ENCODE data around the gene RPL36.

RPL36 gene

DNA sequence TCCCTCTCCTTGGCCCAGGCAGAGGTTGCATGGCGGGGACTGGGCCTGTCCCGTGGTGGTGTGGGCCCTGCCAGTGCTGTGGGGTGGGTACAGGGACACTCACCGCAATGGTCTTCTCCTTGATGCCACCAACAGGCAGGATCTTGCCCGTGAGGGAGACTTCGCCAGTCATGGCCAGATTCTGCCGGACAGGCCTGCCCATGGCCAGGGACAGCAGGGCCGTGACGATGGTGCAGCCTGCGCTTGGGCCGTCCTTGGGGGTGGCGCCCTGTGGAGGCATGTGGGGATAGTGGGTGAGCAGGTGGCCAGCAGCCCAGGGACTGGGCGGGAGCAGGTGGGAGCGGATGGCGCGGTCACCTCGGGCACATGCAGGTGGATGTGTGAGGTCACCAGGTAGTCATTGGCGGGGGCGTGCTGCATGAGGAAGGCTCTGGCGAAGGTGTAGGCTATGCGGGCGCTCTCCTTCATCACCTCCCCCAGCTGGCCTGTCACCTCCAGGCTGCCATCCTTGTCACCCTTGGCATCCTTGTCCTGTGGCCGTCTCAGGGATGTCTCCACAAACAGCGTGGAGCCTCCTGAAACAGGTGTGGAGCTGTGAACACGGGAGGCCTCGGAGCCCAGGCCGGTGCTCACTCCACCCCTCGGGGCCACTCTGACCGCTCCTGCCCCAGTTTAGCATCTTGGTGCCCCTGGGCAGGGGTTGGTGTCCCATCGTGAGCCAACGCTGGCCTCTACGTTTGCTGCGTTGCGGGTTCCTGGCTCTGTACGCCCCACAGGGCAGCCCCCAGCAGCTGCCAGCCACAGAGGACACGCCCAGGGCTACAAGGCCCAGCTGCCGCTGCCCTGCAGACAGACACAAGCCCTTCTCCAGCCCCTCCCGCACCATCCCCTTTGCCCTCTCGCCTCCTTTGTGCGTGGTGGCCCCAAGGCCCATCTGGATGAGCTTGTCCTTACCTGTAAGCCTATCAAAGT, 3.4 kb downstream of the RPL36 start:
- DNase-seq (ENCODE audit: insufficient read length) (no peak), FAIRE-seq (no peak)
- peak; percentile 79 for TF ChIP-seq POLR2AphosphoS5 (IDR thresholded peaks at IDR 0.05; ENCODE audit: low read depth, low read length)
- TF ChIP-seq TAF1 (IDR thresholded peaks at IDR 0.05; ENCODE audit: borderline replicate concordance, low read depth, low read length): no peak
- TF ChIP-seq POLR2A (IDR thresholded peaks at IDR 0.05; ENCODE audit: low read depth, low read length): peak; percentile 58

- FAIRE-seq (no peak), DNase-seq (ENCODE audit: insufficient read length) (no peak)
- TF ChIP-seq TAF1 (IDR thresholded peaks at IDR 0.05; ENCODE audit: borderline replicate concordance, low read depth, low read length) (no peak), POLR2AphosphoS5 (IDR thresholded peaks at IDR 0.05; ENCODE audit: low read depth, low read length) (peak; percentile 66)
These were observed 4.3 kb downstream of the RPL36 start for GRCh38 chr19:5694167-5694955.

- DNase-seq (ENCODE audit: insufficient read length): no peak
- TF ChIP-seq POLR2AphosphoS5 (IDR thresholded peaks at IDR 0.05; ENCODE audit: low read depth, low read length) (no peak), TAF1 (IDR thresholded peaks at IDR 0.05; ENCODE audit: borderline replicate concordance, low read depth, low read length) (no peak), POLR2A (IDR thresholded peaks at IDR 0.05; ENCODE audit: low read depth, low read length) (no peak; the same call in 1 of the 2 replicates)
- FAIRE-seq: no peak
These were observed 5.0 kb downstream of the RPL36 start for GRCh38 chr19:5694956-5695648.

DNA sequence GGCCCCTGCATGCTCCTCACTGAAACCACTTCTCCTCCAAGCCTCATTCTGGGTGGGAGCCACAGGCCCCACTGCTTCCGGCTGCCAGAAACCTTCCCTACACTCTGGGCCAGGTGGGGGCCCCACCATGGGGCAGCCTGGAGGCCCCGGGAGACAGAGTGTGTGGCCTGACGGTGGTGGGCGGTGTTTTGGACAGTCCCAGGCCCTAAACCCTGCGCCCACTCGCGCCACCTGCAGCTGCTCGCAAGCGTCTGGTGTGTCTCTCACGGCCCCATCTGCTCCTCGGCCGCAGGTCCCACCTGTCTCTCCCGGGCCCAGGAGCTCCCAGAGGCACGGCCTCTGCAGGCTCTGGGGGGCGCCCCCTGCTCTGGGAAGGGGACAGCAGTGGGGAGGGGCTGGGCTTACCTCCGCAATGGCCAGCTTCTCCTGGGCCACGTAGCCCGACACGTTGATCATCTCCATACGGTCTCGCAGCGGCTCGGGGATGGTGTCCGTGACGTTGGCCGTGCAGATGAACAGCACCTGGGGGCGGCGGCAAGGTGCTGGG, 5.6 kb downstream of the RPL36 start:
- DNase-seq (ENCODE audit: insufficient read length) (no peak), FAIRE-seq (no peak)
- TF ChIP-seq TAF1 (IDR thresholded peaks at IDR 0.05; ENCODE audit: borderline replicate concordance, low read depth, low read length) (no peak), POLR2AphosphoS5 (IDR thresholded peaks at IDR 0.05; ENCODE audit: low read depth, low read length) (no peak; the same call in 1 of the 2 replicates), POLR2A (IDR thresholded peaks at IDR 0.05; ENCODE audit: low read depth, low read length) (peak; percentile 29; the same call in 1 of the 2 replicates)

- no peak for FAIRE-seq
- no peak for DNase-seq (ENCODE audit: insufficient read length)
- no peak for TF ChIP-seq TAF1 (IDR thresholded peaks at IDR 0.05; ENCODE audit: borderline replicate concordance, low read depth, low read length)
- no peak; the same call in 1 of the 2 replicates for TF ChIP-seq POLR2AphosphoS5 (IDR thresholded peaks at IDR 0.05; ENCODE audit: low read depth, low read length)
- no peak for TF ChIP-seq POLR2A (IDR thresholded peaks at IDR 0.05; ENCODE audit: low read depth, low read length)
These were observed 6.3 kb downstream of the RPL36 start for GRCh38 chr19:5696196-5697021.

- FAIRE-seq: no peak
- TF ChIP-seq POLR2AphosphoS5 (IDR thresholded peaks at IDR 0.05; ENCODE audit: low read depth, low read length): peak; percentile 78
- no peak for TF ChIP-seq TAF1 (IDR thresholded peaks at IDR 0.05; ENCODE audit: borderline replicate concordance, low read depth, low read length)
- TF ChIP-seq POLR2A (IDR thresholded peaks at IDR 0.05; ENCODE audit: low read depth, low read length): peak; percentile 54
These were observed 7.2 kb downstream of the RPL36 start for GRCh38 chr19:5697022-5697889.

GRCh38 chr19:5697890-5698634, 8.0 kb downstream of the RPL36 start:
- no peak for FAIRE-seq
- no peak for DNase-seq (ENCODE audit: insufficient read length)
- TF ChIP-seq POLR2AphosphoS5 (IDR thresholded peaks at IDR 0.05; ENCODE audit: low read depth, low read length) (peak; percentile 19; the same call in 1 of the 2 replicates), TAF1 (IDR thresholded peaks at IDR 0.05; ENCODE audit: borderline replicate concordance, low read depth, low read length) (no peak)

More at GRCh38 chr19:5697022-5697889, 7.2 kb downstream of the RPL36 start:
- DNase-seq (ENCODE audit: insufficient read length): no peak

GRCh38 chr19:5698635-5699422, 8.7 kb downstream of the RPL36 start:
- DNase-seq (ENCODE audit: insufficient read length) (no peak), FAIRE-seq (no peak)
- TF ChIP-seq POLR2A (IDR thresholded peaks at IDR 0.05; ENCODE audit: low read depth, low read length) (peak; percentile 36; the same call in 1 of the 2 replicates), POLR2AphosphoS5 (IDR thresholded peaks at IDR 0.05; ENCODE audit: low read depth, low read length) (peak; percentile 40), TAF1 (IDR thresholded peaks at IDR 0.05; ENCODE audit: borderline replicate concordance, low read depth, low read length) (no peak)

Data from GM12892 (cell line).